Transverse colon (tissue), 4 donors: ENCODE data around the gene HOXD11.

ENCODE experiments used
- POLR2A ChIP-seq: fragments of 450-650 bp; IDR thresholded peaks from one replicate; pipeline ENCODE4 v1.6.1; 2016; ENCODE audit warnings: antibody characterized with exemption, mild to moderate bottlenecking, moderate library complexity
- POLR2AphosphoS5 ChIP-seq, 3 donors: sonication (generic); formaldehyde crosslinking; IDR thresholded peaks; one replicate each; pipeline ENCODE4 v1.6.1; 2016; ENCODE audit warnings: antibody characterized with exemption in 3 of 3
- TF ChIP-seq, protein P1 (sequence below), 5 experiments: fragments of 200-600 bp in 3 of 5; fragments of 450-650 bp in 2 of 5; sonication (generic) in 3 of 5; IDR thresholded peaks; 1 replicate in 2 of 5; 2 replicates in 3 of 5; pipeline ENCODE4 v1.5.1; 2016 to 2017; ENCODE audit warnings: antibody characterized with exemption in 5 of 5, inconsistent platforms in 3 of 5, mild to moderate bottlenecking in 2 of 5, moderate library complexity in 1 of 5

DNA sequence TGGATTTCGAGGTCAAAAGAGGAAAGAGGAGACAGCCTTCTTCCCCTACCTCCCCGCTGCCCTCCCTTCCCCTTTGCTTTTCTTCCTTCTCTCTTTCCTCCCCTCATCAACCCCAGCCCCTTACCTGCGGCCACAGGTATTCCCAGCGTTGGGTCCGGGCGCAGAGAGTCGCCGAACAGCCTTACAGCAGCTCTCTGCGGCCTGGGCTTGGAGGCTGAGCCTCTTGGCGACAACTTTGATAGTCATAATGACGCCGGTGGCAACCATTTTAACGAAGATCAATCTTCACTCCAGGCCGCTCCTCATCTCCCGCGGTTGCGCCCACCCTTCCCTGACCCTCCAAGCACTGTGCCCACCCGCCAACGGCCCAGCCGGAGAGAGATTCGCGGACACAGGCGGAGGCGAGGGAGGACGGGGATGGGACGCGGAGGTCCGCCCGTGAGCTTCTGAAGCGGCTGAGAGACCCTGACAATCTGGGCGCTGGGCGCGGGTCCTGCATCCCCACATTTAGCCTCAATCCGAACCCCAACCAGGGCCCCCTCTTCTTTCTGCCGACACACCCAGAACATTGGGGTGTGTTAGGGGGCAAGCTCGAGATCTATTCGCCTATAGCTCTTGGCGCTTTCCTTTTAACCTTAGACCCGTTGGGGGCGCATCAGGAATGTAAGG lies 21.8 kb upstream of the HOXD11 start:
- TF ChIP-seq POLR2AphosphoS5 (IDR thresholded peaks at IDR 0.05) (no peak), POLR2A (no peak)
- TF ChIP-seq, protein P1, sequence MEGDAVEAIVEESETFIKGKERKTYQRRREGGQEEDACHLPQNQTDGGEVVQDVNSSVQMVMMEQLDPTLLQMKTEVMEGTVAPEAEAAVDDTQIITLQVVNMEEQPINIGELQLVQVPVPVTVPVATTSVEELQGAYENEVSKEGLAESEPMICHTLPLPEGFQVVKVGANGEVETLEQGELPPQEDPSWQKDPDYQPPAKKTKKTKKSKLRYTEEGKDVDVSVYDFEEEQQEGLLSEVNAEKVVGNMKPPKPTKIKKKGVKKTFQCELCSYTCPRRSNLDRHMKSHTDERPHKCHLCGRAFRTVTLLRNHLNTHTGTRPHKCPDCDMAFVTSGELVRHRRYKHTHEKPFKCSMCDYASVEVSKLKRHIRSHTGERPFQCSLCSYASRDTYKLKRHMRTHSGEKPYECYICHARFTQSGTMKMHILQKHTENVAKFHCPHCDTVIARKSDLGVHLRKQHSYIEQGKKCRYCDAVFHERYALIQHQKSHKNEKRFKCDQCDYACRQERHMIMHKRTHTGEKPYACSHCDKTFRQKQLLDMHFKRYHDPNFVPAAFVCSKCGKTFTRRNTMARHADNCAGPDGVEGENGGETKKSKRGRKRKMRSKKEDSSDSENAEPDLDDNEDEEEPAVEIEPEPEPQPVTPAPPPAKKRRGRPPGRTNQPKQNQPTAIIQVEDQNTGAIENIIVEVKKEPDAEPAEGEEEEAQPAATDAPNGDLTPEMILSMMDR (IDR thresholded peaks at IDR 0.05) = no peak
